ENCODE data around the gene GPI.

DNA sequence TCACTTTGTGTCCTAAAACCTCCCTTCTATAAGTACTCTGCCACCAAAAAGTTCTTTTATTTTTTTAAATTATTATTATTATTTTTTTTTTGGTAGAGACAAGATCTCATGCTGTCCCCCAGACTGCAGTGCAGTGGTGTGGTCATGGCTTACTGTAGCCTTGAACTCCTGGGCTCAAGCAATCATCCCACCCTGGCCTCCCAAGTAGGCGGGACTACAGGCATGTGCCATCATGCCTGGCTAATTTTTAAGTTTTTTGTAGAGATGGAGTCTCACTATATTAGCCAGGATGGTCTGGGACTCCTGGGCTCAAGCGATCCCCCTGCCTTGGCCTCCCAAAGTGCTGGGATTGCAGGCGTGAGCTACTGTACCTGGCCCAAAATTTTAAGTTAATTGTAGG, 29.1 kb upstream of the GPI start:
- TF ChIP-seq POLR2AphosphoS5 (IDR thresholded peaks at IDR 0.05; ENCODE audit: borderline replicate concordance, low read depth, low read length) (no peak), EZH2 (IDR thresholded peaks at IDR 0.05) (no peak)
